Measurements from ENCODE around the gene SESTD1. TPM values are rescaled to one million over a fixed set of nuclear protein-coding genes. Genes with fewer than 3 reads are reported as not detected.
"Not testable (repeated sequence)": the region's sequence is repeated elsewhere in the genome, so short reads cannot be mapped to it uniquely, and the experiment has no call there.

Gene SESTD1
- total RNA-seq, 1 donor: 4.3 TPM

DNA sequence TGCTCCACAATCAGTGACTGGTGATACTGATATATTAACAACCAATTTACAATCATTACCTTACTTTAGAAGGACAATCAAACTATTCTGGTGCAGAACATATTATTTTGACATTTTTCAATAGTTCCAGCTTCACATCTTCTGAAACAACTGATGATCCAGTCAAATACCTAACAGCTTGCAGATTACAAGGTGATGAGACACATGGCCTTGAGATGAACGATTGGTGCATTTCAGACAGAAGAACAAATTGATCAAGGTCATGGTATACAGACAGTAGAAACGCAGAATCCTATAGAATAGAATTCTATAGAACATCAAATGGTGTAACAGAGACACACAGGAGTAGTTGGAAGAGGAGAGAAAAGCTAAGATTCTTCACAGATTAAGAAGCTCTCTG, 24.8 kb downstream of the SESTD1 start:
- DNase-seq (ENCODE audit: low read depth in 2 of 3, low spot score in 2 of 3): no peak

DNA sequence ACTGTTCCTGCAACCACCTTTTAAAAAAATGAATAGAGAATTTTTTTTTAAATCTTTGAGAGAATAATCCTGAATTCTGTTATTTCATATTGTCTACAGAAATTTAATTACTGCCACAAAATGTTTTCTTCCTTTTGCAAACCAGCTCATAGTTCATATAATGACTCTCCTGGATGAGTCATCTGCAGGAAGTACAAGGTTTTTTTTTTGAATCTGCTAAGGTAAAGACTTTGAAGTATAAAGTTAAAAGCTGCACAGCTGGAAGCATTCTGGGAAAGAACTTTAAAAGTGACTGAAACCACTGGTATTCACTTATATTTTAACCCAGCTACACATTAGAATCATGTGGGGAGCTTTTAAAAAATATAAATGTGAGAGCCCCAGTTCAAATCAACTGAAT, 25.4 kb downstream of the SESTD1 start:
- peak in 1 of 3 donors; percentile 21 for DNase-seq (ENCODE audit: low read depth in 2 of 3, low spot score in 2 of 3)

DNA sequence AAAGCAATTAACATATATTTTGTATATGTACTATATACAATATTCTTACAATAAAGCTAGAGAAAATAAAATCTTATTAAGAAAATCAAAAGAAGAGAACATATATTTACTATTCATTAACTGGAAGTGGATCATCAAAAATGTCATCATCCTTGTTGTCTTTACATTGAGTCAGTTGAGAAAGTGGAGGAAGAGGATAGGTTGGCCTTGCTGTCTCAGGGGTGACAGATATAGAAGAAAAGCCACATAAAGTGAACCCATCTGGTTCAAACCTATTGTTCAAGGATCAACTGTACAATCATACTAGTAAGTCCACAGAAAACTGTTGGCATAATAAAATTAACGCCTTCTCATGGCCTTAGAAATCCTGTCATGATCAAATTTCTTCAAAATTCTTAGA, 26.6 kb downstream of the SESTD1 start:
- DNase-seq (ENCODE audit: low read depth in 2 of 3, low spot score in 2 of 3): no peak

DNA sequence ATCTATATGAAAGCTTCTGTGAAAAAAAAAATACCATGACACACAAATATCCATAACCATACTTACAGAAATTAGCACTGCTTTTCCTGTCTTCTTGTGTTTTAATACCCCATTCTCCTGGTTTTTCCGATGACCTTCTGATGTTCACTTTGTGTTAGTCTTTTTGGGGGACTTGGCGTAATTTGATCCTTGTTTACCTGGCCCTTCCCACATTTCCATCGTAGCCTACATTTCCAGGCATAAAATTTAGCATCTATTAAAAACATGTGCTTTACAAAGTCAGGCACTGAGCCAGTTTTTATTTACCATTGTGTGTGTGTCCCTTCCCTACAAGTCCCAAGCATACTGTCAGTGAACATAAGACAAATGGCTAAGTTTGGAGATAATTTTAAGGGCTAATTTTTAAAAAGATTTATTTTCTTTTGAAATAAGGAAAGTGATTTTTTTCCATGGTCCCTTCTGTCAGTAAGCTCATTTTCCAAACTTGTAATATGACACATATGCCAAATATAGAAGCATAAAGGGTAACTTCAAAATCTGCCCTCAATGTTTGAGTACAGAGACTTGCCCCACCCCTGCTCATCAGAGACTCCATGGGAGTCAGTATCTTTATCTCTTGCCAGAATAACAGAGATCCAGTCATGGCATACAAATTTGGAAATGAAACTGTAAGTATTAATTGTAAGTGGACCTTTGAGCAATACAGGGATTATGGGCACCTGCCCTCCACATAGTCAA, 27.3 kb downstream of the SESTD1 start:
- no peak for DNase-seq (ENCODE audit: low read depth in 2 of 3, low spot score in 2 of 3)

DNA sequence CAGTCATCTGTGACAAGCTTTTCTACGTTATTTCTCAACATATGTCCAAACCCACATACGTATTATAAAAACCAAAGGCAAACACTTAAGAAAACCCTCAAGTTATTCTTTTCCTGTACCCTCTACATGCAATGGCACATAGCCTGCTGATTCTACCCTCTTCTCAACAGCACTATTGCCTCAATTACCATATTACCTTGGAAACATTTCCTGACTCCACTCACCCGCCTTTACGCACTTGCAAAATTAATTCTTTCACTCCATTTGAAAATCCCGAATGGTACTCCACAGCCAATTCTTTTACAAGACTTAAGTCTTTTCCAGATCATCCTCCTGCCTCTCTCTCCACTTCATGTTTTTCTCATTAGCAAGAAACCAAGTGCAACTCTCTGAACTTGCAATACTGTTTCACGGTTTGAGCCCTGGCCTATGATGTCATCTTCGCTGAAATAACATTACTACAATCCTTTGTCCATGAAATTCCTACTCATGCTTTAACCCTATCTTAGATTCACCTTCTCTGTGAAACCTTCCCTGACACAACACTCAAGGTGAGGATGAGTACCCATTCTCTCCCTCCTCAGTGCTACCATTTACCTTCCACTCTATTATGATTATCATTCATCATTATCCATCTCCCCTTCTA, 29.0 kb downstream of the SESTD1 start:
- no peak for DNase-seq (ENCODE audit: low read depth in 2 of 3, low spot score in 2 of 3)

DNA sequence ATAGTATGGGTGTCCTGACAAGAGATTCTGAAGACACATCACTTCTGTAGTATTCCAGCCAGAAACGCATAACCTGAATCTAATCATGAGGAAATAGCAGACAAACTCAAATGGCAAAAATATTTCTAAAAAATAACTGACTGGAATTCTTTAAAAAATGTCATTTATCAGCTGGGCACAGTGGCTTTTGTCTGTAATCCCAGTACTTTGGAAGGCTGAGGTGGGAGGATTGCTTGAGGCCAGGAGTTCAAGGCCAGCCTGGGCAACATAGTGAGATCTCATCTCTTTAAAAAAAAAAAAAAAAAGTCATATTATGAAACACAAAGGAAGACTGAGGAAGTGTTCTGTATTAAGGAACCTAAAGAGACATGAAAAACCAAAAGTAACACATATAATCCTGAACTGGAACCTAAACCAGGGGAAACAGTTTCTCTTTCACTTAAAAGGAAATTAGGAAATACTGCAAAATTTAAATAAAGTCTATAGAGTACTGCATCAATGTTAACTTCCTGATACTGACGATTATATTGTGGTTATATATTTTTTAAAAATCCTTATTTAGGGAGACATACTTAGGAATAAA, 29.9 kb downstream of the SESTD1 start:
- DNase-seq (ENCODE audit: low read depth in 2 of 3, low spot score in 2 of 3): peak in 1 of 3 donors; percentile 17

DNA sequence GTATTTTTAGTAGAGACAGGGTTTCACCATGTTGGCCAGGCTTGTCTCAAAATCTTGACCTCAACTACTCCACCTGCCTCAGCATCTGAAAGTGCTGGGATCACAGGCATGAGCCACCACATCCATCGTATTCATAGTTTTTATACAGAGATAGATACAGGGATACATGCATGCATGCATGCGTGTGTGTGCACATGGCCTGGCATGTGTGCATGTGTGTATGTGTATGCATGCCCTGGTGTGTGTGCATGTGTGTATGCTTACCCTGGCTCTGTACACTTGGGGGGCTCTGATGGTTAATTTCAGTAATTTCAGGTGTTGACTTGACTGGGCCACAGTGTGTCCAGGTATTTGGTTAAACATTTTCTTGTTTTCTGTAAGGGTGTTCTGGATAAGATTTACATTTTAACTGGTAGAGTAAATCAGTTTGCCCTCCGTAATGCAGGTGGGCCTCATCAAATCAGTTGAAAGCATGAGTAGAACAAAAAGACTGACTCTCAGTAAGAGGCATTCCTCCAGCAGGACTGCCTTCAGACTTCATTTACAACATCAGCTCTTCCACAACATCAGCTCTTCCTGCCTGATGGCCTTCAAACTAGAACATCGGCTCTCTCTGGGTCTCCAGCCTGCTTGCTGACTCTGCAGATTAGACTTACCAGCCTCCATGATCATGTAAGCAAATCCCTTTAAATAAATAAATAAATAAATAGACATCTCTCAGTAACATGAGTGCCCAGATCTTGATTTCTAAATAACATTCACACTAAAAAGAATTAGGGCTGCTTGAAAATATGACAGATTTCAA, 30.8 kb downstream of the SESTD1 start:
- DNase-seq (ENCODE audit: low read depth in 2 of 3, low spot score in 2 of 3): no peak

DNA sequence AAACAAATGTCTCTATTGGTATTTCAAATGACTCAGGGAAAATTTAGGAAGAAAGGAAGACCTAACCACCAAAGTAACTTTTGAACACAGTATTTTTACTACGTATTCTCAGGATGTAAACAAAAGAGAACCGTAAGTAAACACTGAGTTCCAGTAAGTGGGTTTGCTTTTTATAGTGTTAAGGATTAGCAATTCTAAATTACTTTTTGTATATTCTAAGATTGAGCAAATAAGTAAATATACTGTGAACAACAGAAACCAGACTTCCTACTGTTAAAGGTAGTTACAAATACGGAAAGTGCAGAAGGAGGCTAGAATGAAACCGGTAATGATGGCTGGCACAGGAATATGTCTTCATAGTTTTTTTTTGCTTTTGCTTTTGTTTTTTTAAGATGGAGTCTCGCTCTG, 31.5 kb downstream of the SESTD1 start:
- no peak for DNase-seq (ENCODE audit: low read depth in 2 of 3, low spot score in 2 of 3)

DNA sequence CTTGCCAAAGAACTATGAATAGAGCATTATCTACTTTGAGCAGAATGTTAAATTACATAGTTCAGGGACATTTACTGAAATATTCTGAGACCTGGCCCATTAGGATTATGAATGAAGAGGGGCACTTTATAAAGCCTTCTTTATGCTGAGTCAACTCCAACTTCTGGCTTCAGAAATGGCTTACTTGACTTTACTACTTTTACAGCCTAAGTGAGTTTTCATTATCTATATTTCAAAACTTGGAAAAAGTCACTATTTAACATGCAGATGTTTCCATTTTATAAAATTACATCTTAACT, 37.7 kb downstream of the SESTD1 start:
- no peak for DNase-seq (ENCODE audit: low read depth in 2 of 3, low spot score in 2 of 3)

DNA sequence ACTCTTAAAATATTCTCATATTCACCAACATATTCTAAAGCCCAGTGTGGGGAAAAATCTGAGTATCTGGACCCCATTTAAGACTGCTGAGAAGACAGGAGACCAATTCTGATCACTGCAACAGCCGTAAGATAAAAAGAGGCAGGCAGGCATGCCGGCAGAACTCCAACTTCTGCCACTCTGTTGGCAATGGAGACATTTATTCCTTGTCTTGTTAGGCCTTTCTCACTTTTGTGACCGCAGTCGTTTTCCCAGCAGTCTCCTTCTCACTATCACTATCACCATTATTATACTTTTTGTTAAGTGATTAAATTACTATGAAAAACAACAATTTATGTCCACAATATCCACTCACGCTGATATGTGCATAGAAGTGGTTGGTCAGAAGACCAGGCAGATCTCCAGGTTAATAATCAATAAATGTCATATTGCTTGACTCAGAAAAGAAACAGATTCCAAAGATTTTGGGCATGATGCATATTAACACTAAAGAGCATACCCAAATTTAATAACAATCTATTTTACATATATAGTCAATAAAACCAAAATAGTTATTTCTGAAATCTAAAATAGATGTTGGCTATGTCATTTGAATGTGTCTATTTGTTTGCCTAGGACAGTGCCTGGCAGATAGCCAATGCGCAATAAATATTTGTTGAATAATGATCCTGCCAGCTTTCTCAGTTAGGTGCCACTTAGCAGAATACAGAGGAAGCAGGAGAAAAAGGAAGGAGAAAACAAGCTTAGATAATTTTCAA, 38.2 kb downstream of the SESTD1 start:
- peak in 1 of 3 donors; percentile 27 for DNase-seq (ENCODE audit: low read depth in 2 of 3, low spot score in 2 of 3)

DNA sequence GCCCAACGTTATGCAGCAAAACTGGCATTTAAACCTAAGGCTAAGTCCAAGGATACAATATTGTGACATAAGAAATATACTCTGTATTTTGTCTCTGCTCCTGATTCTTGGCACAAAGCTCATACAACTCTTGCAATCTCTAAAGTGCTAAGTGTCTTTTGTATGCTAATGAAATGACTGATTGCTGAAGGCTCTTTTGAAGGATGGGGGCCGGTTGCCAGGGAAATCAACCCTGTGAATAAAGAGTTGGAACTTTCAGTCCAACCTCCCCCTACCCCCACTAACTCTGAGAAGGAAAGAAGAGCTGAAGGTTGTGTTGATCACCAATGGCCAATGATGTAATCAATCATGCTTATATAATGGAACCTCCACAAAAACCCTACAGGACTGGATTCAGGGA, 40.3 kb downstream of the SESTD1 start:
- no peak for DNase-seq (ENCODE audit: low read depth in 2 of 3, low spot score in 2 of 3)

DNA sequence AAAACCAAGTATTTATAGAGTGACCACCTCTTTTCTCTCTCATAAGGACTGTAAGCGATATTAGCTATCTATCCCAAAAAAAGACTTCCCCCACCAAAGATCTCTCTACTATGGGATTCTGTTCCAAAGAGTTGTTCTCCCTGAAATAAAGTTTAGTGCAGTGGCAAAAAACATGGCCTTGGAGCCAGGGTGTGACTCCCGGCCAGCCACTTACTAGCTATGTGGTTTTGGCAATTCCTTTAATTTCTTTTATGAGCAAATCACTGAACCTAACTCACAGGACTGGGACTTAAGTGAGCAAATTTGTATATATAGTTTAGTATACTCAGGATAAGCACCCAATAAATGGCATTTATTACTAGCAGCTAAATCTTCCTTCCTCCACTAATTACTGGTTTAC, 42.6 kb downstream of the SESTD1 start:
- DNase-seq (ENCODE audit: low read depth in 2 of 3, low spot score in 2 of 3): no peak

DNA sequence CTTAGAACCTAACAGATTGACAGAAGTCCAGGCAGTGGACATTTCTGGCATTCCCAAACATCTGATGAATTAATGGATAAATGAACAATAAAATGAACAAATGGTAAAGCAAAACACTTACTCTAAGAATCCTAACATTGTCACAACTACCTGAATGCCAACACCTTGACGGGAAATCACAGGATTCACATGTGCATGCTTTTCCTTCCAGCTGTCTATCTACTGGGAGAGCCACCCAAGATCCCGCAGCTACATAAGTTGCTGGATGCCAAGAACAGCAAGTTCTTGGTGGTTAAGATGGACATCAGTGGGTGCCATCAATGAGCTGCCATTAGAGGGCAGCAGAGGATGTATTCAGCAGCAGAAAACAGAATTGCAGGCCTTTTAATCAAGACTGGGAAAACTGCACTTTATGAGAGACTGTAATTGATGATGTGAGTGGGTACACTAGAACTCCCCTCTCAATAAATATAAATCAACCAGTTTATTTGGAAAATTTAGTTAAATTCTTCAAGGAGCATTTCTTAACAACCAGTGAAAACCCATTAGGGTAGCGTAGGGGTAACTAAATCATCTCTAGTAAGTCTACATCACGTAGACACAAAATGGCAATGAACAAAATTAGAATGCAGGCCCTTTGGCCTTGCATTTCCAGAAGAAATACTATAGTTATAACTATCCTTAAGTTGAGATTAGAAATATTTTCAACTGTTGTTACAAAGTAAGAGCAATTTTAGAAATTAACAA, 45.6 kb downstream of the SESTD1 start:
- peak; percentile 7 to 78 (median 59) for DNase-seq (ENCODE audit: low read depth in 2 of 3, low spot score in 2 of 3)

DNA sequence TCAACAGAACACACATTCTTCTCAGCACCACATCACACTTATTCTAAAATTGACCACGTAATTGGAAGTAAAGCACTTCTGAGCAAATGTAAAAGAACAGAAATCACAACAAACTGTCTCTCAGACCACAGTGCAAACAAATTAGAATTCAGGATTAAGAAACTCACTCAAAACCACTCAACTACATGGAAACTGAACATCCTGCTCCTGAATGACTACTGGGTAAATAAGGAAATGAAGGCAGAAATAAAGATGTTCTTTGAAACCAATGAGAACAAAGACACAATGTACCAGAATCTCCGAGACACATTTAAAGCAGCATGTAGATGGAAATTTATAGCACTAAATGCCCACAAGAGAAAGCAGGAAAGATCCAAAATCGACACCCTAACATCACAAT, 50.0 kb downstream of the SESTD1 start:
- not testable (repeated sequence) for DNase-seq (ENCODE audit: low read depth in 2 of 3, low spot score in 2 of 3)

DNA sequence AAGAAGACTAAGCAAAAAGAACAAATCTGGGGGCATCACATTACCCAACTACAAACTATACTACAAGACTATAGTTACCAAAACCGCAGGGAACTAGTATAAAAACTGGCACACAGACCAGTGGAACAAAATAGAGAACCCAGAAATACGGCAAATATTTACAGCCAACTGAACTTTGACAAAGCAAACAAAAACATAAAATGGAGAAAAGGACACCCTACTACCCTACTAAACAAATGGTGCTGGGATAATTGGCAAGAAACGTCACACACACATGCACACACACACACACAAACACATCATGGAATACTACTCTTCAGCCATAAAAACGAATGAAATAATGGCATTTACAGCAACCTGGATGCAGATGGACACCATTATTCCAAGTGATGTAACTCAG, 53.3 kb downstream of the SESTD1 start:
- no peak for DNase-seq (ENCODE audit: low read depth in 2 of 3, low spot score in 2 of 3)

DNA sequence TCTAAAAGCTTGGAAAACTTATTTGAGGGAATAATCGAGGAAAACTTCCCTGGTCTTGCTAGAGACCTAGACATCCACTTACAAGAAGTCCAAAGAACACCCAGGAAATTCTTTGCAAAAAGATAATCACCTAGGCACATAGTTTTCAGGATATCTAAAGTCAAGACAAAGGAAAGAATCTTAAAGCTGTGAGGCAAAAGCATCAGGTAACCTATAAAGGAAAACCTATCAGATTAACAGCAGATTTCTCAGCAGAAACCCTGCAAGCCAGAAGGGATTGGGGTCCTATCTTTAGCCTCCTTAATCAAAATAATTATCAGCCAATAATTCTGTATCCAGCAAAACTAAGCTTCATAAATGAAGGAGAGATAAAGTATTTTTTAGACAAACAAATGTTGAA, 56.4 kb downstream of the SESTD1 start:
- DNase-seq (ENCODE audit: low read depth in 2 of 3, low spot score in 2 of 3): not testable (repeated sequence)

DNA sequence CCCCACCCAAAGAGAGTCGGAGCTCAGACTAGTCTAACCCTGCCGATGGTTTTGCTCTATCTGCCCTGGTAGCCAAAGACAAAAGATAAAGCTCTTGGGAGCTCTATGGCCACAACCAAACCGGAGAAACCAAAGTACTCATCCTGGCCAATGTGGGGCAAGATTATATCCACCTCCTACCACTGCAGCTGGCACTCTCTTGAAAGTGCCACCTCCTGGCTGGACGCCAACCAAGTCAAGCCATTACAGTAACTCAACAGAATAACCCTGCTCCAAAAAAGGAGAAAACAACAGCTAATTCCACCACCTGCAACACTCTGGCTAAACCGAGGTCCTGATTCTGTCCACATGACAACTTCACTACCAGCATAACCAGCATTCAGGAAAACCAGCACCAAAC, 57.6 kb downstream of the SESTD1 start:
- no peak for DNase-seq (ENCODE audit: low read depth in 2 of 3, low spot score in 2 of 3)

DNA sequence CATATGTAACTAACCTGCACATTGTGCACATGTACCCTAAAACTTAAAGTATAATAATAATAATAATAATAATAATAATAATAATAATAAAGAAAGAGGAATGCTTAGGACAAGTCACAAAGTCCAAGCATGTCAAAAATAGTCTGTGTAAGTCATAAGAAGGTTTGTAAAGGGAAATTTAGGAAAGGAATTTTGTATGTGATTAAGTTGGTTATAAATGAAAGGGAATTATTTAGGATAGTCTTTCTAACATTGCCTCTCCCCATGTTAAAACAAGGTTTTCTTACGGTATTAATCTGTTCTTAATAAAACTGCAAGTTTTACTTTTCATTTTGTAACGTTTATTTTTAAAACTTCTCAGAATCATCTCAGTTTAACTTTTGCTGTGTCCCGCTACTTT, 62.8 kb downstream of the SESTD1 start:
- no peak for DNase-seq (ENCODE audit: low read depth in 2 of 3, low spot score in 2 of 3)

DNA sequence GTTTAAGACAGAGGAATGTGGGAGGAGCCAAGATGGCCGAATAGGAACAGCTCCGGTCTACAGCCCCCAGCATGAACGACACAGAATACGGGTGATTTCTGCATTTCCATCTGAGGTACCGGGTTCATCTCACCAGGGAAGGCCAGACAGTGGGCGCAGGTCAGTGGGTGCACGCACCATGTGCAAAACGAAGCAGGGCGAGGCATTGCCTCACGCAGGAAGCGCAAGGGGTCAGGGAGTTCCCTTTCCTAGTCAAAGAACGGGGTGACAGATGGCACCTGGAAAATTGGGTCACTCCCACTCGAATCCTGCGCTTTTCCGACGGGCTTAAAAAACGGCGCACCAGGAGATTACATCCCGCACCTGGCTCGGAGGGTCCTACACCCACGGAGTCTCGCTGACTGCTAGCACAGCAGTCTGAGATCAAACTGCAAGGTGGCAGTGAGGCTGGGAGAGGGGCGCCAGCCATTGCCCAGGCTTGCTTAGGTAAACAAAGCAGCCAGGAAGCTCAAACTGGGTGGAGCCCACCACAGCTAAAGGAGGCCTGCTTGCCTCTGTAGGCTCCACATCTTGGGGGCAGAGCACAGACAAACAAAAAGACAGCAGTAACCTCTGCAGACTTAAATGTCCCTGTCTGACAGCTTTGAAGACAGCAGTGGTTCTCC, 68.6 kb downstream of the SESTD1 start:
- DNase-seq (ENCODE audit: low read depth in 2 of 3, low spot score in 2 of 3): not testable (repeated sequence)

DNA sequence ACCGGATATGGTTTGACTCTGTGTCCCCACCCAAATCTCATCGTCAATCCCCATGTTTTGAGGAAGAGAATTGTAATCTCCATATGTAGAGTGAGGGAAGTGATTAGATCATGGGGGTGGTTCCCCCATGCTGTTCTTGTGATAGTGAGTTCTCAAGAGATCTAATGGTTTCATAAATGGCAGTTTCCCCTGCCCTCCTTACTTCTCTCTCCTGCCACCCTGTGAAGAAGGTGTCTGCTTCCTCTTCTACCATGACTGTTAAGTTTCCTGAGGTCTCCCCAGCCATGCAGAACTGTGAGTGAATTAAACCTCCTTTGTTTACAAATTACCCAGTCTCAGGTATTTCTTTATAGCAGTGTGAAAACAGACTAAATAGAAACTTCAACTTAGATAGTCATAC, 69.5 kb downstream of the SESTD1 start:
- no peak for DNase-seq (ENCODE audit: low read depth in 2 of 3, low spot score in 2 of 3)
